Camera-type eye (tissue), 1 donor: ENCODE results near the gene FOXD3. TPM values are rescaled to one million over a fixed set of nuclear protein-coding genes. Genes with fewer than 3 reads are reported as not detected.

Source experiments
- total RNA-seq: library from RNA; depleted of rRNA; stranded (reverse); fragments of >200 nt; gene quantifications from one replicate; pipeline ENCODE4 v1.2.3, GENCODE V29; 2014

Gene FOXD3
- total RNA-seq = 1.9 TPM

GRCh38 chr1:63322114-63322943 is at the start of gene FOXD3:
FOXD3 (plus strand) TSS chr1:63322567; CDS start chr1:63323059, 492 bp downstream.

GRCh38 chr1:63367215-63368103 is 45.1 kb downstream of the FOXD3 start, which contains the start of gene ALG6:
ALG6 (plus strand) TSS chr1:63367627; CDS start chr1:63370978, 3,351 bp downstream.

Other genes with a start within 250 kb of the FOXD3 start
- gene ALG6, start 45.1 kb downstream of the FOXD3 start, total RNA-seq = 27.1 TPM
- gene ITGB3BP, start 200.7 kb downstream of the FOXD3 start, total RNA-seq = 29.1 TPM
- 48.9 TPM for gene EFCAB7, start 201.0 kb downstream of the FOXD3 start, total RNA-seq